C4-2B (cell line): ENCODE results near the gene DDX39A.

Source experiments
- ZFX ChIP-seq: fragments of 450-650 bp; IDR thresholded peaks from 2 replicates; pipeline ENCODE4 v1.6.1; 2017
- TF ChIP-seq, protein P1 (sequence below): fragments of 450-650 bp; conservative IDR thresholded peaks from 2 replicates; pipeline ENCODE4 v1.5.1; 2017; ENCODE audit warnings: mild to moderate bottlenecking

DNA sequence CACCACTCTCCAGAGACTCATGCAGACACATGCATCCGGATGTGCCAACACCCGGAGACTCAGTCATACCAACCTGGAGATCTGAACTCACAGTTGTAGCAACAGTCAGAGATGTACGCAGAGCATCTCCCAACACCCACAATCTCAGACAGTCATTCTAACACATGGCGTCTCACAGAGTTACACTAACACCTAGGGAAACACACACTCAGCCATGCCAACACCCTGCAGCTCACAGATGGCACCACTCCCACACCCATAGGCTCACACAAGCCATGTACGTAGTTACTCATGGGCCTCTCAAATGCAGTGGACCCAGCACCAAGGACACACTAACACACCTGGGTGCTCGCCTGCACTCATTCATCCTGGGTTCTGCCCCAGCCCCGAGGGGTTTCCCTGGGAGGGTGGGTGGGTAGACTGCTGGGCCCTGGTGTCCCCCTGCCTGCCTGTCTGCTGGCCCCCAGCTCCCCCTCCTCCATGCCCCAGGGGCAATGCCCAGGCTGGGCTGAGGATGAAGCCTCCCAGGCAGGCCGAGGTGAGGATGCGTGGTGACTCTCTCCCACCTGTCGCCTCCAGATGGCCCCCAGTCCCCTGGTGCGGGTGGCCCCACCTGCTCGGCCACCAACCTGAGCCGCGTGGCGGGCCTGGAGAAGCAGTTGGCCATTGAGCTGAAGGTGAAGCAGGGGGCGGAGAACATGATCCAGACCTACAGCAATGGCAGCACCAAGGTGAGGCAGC, 23.9 kb upstream of the DDX39A start:
- TF ChIP-seq, protein P1, sequence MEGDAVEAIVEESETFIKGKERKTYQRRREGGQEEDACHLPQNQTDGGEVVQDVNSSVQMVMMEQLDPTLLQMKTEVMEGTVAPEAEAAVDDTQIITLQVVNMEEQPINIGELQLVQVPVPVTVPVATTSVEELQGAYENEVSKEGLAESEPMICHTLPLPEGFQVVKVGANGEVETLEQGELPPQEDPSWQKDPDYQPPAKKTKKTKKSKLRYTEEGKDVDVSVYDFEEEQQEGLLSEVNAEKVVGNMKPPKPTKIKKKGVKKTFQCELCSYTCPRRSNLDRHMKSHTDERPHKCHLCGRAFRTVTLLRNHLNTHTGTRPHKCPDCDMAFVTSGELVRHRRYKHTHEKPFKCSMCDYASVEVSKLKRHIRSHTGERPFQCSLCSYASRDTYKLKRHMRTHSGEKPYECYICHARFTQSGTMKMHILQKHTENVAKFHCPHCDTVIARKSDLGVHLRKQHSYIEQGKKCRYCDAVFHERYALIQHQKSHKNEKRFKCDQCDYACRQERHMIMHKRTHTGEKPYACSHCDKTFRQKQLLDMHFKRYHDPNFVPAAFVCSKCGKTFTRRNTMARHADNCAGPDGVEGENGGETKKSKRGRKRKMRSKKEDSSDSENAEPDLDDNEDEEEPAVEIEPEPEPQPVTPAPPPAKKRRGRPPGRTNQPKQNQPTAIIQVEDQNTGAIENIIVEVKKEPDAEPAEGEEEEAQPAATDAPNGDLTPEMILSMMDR = no peak
- no peak for TF ChIP-seq ZFX
